ENCODE measurements around the gene RPL18A. TPM values are rescaled to one million over a fixed set of nuclear protein-coding genes. Genes with fewer than 3 reads are reported as not detected.
A peak's percentile ranks its signal among the peaks of the same experiment; 100 is the strongest.

RPL18A gene
- total RNA-seq, result 1,378 TPM
- long read RNA-seq, partial matches to known transcripts, result 2 of 5 reads
- long read RNA-seq, other reads (novel, unspliced or antisense), result 0 of 5 reads

GRCh38 chr19:17859533-17860330 is at the start of gene RPL18A:
RPL18A (plus strand) TSS chr19:17859910; CDS start chr19:17859957, 47 bp downstream.
- peak; percentile 83 for TF ChIP-seq CTCF (IDR thresholded peaks at IDR 0.05)
- H3K36me3 ChIP-seq, result peaks cover 40% of the 10 kb centered on the region
- no peaks in the 10 kb centered on the region for H3K9me3 ChIP-seq
- H3K27me3 ChIP-seq (ENCODE audit: low read depth), result no peaks in the 10 kb centered on the region
- ATAC-seq, result peak; percentile 97 to 98
- H3K4me1 ChIP-seq, result peaks cover 20% of the 10 kb centered on the region
- H3K4me3 ChIP-seq, result peak within 1 kb of the TSS; percentile 100
- DNase-seq, result peak; percentile 99
- H3K27ac ChIP-seq, result peak within 1 kb of the TSS; percentile 92
- intact Hi-C loops (cut with DNase I), result no loop called here

GRCh38 chr19:17811103-17811502 is 48.6 kb upstream of the RPL18A start:
- H3K9me3 ChIP-seq, result no peaks in the 10 kb centered on the region
- no peak for DNase-seq
- H3K4me1 ChIP-seq, result no peaks in the 10 kb centered on the region
- no peak for ATAC-seq
- no peaks in the 10 kb centered on the region for H3K36me3 ChIP-seq
- H3K27ac ChIP-seq, result no peak overlapping the region
- intact Hi-C loops (cut with DNase I), result no loop called here
- TF ChIP-seq CTCF (IDR thresholded peaks at IDR 0.05), result no peak
- H3K4me3 ChIP-seq, result no peak overlapping the region
- peaks cover 16% of the 10 kb centered on the region for H3K27me3 ChIP-seq (ENCODE audit: low read depth)

- Histone ChIP-seq H3K4me3 (no peak overlapping the region), H3K9me3 (no peaks in the 10 kb centered on the region), H3K27me3 (ENCODE audit: low read depth) (peaks cover 16% of the 10 kb centered on the region), H3K27ac (no peak overlapping the region), H3K4me1 (no peaks in the 10 kb centered on the region), H3K36me3 (no peaks in the 10 kb centered on the region)
- intact Hi-C loops (cut with DNase I), result no loop called here
- DNase-seq (no peak), ATAC-seq (no peak)
- TF ChIP-seq CTCF (IDR thresholded peaks at IDR 0.05), result no peak
Observed at GRCh38 chr19:17811681-17812080, 48.0 kb upstream of the RPL18A start.

- no peak for TF ChIP-seq CTCF (IDR thresholded peaks at IDR 0.05)
- ATAC-seq, result no peak
- no peak overlapping the region for H3K4me3 ChIP-seq
- no peaks in the 10 kb centered on the region for H3K4me1 ChIP-seq
- no peak overlapping the region for H3K27ac ChIP-seq
- H3K9me3 ChIP-seq, result no peaks in the 10 kb centered on the region
- no peaks in the 10 kb centered on the region for H3K36me3 ChIP-seq
- no peak for DNase-seq
- intact Hi-C loops (cut with DNase I), result no loop called here
- H3K27me3 ChIP-seq (ENCODE audit: low read depth), result peaks cover 16% of the 10 kb centered on the region
Observed at GRCh38 chr19:17812099-17812498, 47.6 kb upstream of the RPL18A start.

- no peak for TF ChIP-seq CTCF (IDR thresholded peaks at IDR 0.05)
- Histone ChIP-seq H3K4me1 (no peaks in the 10 kb centered on the region), H3K27me3 (ENCODE audit: low read depth) (peaks cover 4% of the 10 kb centered on the region), H3K36me3 (no peaks in the 10 kb centered on the region), H3K4me3 (no peak overlapping the region), H3K27ac (no peak overlapping the region), H3K9me3 (no peaks in the 10 kb centered on the region)
- DNase-seq (no peak), ATAC-seq (no peak)
- intact Hi-C loops (cut with DNase I), result no loop called here
Observed at GRCh38 chr19:17817668-17818363, 41.9 kb upstream of the RPL18A start.
